PFSK-1 (cell line): ENCODE measurements around the gene ZNF628.

Source experiments
- FOXP2 ChIP-seq: optimal IDR thresholded peaks from 2 replicates; pipeline ENCODE3; 2011; ENCODE audit warnings: borderline replicate concordance, control low read depth, inconsistent platforms; ENCODE audit not compliant: insufficient read depth; ENCODE audit errors: extremely low read length, extremely low read depth
- POLR2AphosphoS5 ChIP-seq: IDR thresholded peaks from 2 replicates; pipeline ENCODE4 v1.6.1; 2012; ENCODE audit warnings: low read depth, mild to moderate bottlenecking, control low read depth, low read length, moderate library complexity
- TAF1 ChIP-seq: IDR thresholded peaks from 2 replicates; pipeline ENCODE4 v1.6.1; 2012; ENCODE audit warnings: low read length, control low read depth, borderline replicate concordance; ENCODE audit not compliant: insufficient read depth

GRCh38 chr19:55486971-55487923 lies 10.8 kb downstream of the ZNF628 start:
- TF ChIP-seq TAF1 (0 out of 2 replicates have a peak, but pooled peaks have one; percentile 41), POLR2AphosphoS5 (peak; percentile 72), FOXP2 (no peak)
